GM21390 (cell line): ENCODE data around the gene LIN54.
A peak's percentile ranks its signal among the peaks of the same experiment; 100 is the strongest.
"Not testable (repeated sequence)": the region's sequence is repeated elsewhere in the genome, so short reads cannot be mapped to it uniquely, and the experiment has no call there.

Experiments
- ATAC-seq: cut with Tn5 transposase; IDR thresholded peaks from one replicate; pipeline ENCODE4 v1.9.1; 2021; ENCODE audit not compliant: unreplicated experiment

Gene LIN54

DNA sequence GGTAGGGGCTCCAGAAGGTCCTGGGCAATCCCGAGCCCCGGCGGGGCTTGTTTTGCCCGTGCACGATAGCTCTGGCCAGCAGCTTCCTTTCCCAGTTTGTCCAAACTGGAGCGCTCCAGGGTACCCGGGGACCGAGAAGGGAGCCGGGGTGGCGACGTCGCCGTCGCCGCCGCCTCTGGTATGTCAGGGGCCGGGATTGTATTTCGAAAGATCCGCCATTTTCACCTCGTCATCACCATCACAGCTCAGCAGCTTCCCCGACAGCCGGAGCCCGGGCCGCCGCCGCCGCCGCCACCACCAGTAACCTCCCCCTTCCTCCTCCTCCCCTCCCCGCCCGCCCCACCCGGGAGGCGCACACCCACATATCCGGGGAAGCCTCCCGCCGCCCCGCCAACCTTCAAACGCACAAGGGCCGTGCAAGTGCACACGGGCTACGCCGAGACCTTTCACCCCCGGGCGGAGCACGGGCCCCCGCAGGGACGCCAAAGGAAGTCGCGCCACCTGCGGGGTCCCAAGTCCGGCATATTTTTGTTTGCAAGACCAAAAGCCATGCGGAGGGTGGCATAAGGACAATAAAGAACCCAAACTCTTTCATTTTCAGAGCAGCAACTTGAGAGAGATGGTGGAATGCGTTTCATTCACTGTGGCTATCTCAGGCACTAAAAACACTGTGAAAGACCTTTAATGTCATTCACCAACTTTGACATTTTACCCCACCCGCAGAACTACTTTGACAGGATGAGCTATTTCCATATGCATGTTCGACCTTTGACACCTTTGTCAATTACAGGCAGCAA lies at the start of gene LIN54:
LIN54 (minus strand) TSS at position 302 of the 797 bp plus-strand sequence. CDS start 25,979 bp downstream, outside the sequence.
- ATAC-seq, result peak; percentile 37

DNA sequence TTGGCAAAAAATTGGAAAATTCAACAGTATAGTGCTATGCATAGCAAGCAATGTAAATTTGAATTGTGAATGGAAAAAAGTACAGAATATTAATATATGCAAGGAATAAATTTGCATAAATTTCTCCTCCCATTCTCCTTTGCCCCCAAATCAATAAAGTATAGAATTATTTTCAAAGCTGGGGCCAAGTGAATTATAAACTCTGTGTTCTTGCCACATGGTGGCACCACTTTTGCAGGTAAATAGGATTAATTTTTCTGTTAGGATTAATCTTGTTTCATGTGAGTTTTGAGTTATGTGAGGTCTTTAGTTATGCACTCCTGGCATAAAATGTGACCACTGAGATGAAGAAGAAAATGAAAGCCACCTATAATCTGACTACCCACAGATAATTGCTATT lies 44.3 kb upstream of the LIN54 start:
- ATAC-seq, result no peak

DNA sequence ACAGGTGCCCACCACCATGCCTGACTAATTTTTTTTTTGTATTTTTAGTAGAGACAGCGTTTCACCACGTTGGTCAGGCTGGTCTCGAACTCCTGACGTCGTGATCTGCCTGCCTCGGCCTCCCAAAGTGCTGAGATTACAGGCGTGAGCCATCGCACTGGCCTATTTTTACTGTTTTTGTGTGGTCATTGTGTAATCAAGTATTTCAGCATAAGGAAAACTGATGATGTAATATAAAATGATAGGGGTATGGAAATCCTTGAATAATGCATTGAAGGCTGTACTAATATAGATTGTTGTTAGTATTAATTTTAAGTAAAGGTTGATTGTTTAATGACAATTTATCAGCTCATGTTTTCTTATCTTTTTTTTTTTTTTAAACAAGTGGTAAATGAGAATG lies 38.2 kb upstream of the LIN54 start:
- ATAC-seq, result not testable (repeated sequence)

DNA sequence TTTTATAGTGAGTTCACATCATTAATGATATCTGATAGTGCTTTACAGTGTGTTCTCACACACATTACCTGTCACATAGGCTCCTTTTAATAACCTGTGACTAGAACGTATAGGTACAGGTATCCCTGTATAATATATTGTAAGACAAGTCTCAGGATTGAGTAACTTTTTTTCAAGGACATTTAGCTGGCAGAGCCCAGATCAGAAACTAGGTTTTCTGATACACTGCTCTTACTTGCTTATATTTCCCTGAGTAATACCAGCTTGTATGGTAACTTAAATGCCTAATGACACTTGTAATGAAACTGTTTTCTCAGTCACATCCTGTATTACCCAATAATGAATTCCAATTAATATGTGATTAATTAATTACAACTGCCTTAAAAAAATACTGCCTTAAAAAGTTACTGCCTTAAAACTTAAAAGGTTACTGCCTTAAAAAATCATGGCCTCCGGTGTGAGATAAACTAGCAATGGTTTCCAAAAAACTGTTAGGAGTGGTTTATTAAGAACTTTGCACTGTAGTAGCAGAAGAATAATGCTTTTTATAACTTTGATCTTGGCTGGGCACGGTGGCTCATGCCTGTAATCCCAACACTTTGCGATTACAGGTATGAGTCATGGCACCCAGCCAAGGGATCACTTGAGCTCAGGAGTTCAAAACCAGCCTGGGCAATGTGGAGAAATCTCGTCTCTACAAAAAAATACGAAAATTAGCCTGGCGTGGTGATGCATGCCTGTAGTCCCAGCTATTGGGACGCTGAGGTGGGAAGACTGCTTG lies 36.3 kb upstream of the LIN54 start:
- no peak for ATAC-seq

DNA sequence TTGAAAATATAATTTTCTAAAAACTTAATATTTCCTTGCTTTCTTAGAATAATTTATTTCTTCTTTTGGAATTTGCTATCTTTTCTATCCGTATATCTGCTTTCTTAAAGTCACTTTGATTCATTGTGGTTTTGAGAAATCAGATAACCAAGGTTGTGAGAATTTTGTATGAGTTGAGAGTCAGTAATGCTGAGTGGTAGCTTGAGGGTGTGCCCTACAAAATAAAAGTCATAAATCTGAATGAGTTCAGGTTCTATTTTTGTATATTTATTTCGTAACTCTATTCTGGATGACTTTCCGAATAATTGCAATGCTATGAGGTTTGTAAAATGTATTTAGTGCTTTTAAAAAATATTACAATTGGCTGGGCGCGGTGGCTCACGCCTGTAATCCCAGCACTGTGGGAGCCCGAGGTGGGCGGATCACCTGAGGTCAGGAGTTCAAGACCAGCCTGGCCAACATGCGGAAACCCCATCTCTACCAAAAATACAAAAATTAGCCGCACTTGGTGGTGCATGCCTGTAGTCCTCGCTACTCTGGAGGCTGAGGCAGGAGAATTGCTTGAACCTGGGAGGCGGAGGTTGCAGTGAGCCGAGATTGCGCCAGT lies 33.3 kb upstream of the LIN54 start:
- ATAC-seq, result no peak

DNA sequence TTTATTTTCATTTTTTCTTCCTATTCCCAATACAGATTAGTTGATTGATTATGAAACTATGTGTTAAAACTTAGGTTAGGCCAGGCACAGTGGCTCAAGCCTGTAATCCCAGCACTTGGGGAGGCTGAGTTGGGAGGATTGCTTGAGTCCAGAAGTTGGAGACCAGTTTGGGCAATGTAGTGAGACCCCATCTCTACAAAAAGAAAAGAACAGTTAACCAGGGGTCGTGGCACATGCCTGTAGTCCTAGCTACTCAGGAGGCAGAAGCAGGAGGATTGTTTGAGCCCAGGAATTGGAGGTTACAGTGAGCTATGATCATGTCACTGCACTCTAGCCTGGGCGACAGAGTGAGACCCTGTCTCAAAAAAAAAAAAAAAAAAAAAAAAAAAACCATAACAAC lies 32.5 kb upstream of the LIN54 start:
- ATAC-seq, result not testable (repeated sequence)

DNA sequence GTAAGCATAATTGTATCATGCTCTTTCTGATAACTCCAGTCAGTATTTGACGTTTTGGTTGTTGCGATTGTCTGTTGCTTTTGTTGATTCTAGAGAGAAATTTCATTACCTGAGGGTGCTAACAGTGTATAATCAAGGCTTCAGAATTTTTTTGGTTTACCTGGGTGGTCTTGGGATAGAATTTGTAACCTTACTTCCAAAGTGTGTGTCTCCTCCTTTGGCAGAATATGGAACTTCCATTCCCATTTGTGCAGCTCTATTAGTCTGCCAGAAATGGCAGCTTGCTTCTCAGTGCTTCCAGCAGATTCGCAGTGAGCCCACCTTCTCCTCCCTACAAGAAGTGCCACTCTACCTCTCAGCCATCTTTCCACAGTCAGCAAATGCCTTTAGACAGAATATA lies 29.6 kb upstream of the LIN54 start:
- no peak for ATAC-seq

DNA sequence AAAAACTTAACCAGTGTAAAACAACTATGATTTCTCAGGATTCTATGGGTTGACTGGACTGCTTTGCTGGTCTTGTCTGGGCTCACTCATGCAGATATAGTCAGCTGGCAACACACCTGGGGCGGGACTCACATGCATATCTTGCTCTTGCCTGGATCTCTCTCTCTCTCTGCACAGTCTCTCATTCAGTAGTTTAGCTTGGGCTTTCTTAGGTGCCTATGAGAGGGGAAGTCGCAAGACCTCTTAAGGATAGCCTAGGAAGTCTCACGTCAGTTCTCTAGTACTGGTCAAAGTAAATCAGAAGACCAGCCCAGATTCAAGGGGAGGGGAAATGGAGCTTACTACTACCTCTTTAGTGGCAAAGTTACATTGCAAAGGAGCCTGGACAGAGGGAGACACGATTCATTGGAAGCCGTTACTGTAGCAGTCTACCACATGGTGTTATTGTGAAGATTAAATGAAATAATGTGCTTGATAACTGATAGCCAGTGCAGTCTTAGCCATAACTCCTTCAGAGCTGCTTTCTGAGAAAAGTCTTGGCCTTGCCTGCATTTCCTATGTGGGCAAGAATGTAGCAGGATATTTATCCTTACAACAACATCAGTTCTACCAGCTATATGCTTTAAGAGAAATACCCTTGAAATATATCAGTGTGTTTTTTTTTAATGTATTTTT lies 26.5 kb upstream of the LIN54 start:
- ATAC-seq, result no peak

DNA sequence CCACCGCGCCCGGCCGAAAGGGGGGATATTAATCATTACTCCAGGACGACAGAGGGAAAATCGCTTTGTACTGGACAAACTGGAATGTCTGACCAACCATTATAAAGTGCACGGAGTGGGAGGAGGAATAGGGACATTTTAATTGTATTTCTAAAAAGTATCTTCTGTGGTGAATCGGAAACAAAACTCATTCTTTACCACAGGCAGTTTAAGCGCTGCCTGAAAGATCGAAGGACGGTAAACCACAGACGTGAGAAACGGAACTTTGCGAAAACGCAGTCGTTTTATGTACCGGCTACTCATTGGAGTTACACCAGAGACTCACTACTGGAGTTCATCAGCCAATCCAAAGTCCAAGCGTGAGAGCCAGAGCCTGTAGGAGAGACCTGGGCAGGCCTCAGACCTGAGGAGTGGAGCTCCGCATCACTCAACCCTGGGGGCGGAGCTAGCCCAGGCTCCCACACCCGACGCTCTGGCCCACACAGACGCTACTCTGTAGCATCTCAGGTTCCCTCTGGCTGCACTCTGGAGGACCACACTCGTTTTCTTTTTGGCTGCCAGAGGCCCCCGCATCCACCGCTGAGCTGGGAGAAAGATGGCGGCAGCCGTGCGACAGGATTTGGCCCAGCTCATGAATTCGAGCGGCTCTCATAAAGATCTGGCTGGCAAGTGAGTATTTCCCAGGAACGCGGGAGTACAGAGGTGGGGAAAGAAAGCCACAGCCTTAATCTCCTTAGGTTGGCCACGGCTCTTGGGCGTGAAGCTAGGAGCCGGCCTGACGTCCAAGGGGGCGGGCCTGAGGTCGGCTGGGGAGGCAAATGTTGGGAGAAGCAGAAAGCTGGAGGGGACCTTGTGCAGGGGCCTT lies 24.2 kb upstream of the LIN54 start, which contains the start of gene COPS4:
COPS4 (plus strand) TSS at position 554 of the 865 bp plus-strand sequence; CDS start at position 596, 42 bp downstream.
- ATAC-seq, result peak; percentile 99

DNA sequence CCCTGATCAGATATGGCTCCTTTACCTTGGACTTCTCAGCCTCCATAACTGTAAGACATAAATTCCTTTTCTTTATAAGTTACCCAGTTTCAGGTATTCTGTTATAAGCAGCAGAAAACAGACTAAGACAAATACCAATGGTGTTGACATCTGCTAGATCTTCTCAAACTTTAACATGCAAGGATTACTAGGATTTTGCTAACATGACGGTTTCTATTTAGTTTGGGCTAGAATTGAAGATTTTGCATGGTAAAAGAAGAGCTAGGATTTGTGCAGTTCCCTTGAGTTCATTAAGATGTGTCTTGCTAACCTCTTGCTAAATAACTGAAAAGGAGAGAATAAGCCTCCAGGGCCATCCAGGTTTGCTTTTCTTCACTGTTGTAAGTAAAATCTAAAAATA lies 19.1 kb upstream of the LIN54 start:
- no peak for ATAC-seq

DNA sequence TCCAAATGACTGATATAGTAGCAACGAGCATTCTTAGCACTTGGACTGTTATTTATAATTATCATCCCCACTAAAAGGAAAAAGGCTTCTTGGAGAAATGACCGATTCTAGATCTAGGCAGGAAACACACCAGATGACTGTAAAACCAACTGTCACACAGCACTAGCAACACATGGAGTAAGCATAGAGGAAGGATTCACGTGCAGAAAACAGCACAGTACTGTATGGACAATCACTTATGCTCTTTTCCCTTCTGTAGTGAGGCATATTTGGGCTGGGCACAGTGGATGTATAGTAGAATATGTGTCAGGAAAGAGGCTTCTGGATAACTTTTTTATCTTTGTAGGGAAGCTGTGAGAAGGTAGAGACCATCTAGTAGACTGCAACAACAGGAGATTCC lies 18.4 kb upstream of the LIN54 start:
- no peak for ATAC-seq

DNA sequence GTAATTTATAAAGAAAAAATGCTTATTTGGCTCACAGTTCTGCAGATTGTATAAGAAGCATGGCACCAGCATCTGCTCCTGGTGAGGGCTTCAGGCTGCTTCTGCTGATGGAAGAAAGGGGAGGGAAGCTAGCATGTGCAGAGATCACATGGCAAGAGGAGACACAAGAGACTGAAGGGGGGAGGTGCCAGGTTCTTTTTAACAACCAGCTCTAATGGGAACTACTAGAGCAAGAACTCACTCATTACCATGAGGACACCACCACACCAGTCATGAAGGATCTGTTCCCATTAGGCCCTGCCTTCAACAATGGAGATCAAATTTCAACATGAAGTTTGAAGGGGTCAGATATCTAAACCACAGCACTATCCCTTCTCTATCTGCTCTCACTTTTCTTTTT lies 14.9 kb upstream of the LIN54 start:
- no peak for ATAC-seq

DNA sequence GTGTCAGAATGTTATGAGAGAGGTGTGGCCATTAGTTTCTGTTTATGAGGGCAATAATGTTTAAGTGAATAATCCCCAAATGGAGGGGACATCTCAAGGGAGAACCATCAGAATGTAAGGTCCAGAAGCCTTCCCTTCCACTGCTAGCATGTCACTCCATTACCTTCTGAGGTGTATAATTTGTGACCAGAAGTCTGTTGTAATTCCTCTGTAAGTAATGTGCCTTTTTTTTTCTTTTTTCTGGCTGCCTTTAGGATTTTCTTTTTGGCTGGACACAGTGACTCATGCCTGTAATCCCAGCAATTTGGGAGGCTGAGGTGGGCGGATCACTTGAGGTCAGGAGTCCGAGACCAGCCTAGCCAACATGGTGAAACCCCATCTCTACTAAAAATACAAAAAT lies 13.6 kb upstream of the LIN54 start:
- no peak for ATAC-seq

DNA sequence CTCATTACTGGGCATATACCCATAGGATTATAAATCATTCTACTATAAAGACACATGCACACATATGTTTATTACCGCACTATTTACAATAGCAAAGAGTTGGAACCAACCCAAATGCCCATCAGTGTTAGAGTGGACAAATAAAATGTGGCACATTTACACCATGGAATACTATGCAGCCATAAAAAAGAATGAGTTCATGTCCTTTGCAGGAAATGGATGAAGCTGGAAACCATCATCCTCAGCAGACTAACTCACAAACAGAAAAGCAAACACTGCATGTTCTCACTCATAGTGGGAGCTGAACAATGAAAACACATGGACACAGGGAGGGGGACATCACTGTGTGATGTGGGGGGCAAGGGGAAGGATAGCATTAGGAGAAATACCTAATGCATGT lies 13.0 kb upstream of the LIN54 start:
- not testable (repeated sequence) for ATAC-seq

DNA sequence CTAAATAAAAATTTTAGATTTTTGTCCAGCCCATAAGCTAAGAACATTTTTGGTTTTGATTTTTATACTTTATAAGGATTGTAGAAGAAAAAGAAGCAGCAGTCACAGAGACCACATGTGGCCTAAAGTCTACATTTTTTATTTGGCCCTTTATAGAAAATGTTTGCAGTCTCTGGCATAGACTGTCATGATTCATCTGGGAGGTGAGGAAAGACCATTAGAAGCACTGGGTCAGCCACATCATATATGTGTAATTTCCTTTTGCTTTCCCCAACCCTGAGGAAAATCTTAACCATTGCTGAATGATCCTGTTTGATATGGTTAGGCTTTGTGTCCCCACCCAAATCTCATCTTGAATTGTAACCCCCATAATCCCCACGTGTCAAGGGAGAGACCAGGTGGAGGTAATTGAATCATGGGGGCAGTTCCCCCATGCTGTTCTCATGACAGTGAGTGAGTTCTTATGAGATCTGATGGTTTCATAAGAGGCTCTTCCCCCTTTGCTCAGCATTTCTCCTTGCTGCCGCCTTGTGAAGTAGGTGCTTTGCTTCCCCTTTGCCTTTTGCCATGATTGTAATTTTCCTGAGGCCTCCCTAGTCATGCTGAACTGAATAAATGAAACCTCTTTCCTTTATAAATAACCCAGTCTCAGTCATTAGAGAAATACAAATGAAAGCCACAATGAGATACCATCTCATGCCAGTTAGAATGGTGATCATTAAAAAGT lies 12.3 kb upstream of the LIN54 start:
- ATAC-seq, result no peak

DNA sequence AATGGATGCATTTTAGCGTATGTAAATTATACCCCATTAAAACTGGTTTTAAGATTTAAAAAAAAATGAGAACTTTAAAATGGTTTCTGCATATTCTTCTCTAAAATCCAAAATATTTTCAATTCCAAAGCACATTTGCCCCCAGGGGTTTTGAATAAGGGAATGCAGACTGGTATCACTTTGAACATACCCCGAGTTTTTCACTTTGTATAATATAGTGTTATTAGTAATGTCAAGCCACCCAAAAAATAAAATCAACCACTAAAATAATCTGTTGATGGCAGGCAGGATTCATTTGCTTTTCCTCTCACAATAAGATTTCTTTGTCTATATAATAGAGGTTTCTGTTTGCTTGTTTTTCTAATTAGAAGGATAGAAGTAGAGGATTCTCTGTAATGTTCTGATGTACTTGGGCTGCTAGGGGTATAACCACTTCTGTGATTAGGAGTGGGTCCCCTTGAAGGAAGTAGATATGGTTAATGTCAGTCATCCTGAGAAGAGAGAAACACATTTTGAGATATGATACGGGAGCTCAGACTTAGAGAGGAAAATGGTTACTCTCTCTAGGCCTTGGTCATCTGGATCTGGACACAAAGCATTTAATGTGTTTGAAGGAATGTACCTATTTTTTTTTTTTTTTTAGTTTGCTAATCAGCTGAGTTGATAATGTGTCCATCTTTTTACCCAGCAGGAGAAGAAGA lies 9.3 kb upstream of the LIN54 start:
- ATAC-seq, result peak; percentile 80

DNA sequence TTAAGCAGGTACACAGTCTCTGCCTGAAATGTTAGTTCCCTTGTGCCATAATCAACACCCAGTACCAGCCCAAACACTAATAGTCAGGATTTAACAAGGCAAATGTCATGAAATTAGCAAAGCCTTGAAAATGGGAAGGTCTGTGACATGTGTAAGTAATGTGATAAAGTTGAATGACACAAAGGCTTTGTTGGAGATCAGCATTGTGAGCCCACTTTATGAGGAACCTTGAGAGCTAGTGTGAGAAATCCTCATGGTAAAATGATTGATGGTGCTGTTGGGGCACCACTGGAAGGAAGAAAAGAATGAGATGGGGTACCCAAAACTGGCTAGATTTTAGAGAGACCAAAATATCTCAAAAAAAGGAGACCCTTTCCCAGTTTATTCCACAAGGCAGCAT lies 3.3 kb upstream of the LIN54 start:
- ATAC-seq, result no peak

DNA sequence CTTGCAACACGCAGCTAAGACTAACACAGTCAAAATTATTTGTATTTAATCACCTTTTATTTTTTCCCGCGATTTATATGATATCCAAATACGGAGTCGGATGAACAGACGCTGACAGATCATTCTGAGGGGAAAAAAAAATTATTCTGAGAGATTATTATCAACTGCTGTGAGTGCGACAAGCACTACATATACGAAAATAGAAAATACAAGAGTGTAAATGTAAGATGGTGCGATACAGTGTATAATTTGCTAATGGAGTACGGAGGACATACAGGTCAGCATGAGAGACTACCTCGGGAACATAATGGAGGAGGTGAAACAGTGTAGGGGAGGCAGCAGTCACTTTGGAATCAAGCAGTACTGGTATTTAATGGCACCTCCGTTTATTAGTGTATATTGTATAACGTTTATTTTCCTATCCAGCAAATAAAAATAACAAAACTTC lies 2.8 kb upstream of the LIN54 start:
- no peak for ATAC-seq
